ENCODE measurements around the gene GPR68. TPM values are rescaled to one million over a fixed set of nuclear protein-coding genes. Genes with fewer than 3 reads are reported as not detected.
"Not testable (repeated sequence)": the region's sequence is repeated elsewhere in the genome, so short reads cannot be mapped to it uniquely, and the experiment has no call there.

Gene GPR68
- total RNA-seq, 1 donor from 2014 or later, result 0.13 TPM

- ATAC-seq (ENCODE audit: poor library complexity), result no peak
- intact Hi-C loops (cut with DNase I), result no loop called here
- no peak for DNase-seq
Measured at GRCh38 chr14:91234791-91235114, 9.8 kb downstream of the GPR68 start.

- DNase-seq, result peak; percentile 50
- peak; percentile 14 for ATAC-seq (ENCODE audit: poor library complexity)
- intact Hi-C loops (cut with DNase I), result no loop called here
Measured at GRCh38 chr14:91233936-91234790, 10.3 kb downstream of the GPR68 start.

GRCh38 chr14:91232603-91233002 lies 11.9 kb downstream of the GPR68 start:
- ATAC-seq (ENCODE audit: poor library complexity), result no peak
- intact Hi-C loops (cut with DNase I), result no loop called here
- no peak for DNase-seq

GRCh38 chr14:91232052-91232451 lies 12.5 kb downstream of the GPR68 start:
- intact Hi-C loops (cut with DNase I), result no loop called here
- ATAC-seq (ENCODE audit: poor library complexity) (no peak), DNase-seq (no peak)

GRCh38 chr14:91231446-91231845 lies 13.1 kb downstream of the GPR68 start:
- intact Hi-C loops (cut with DNase I), result no loop called here
- DNase-seq, result no peak
- no peak for ATAC-seq (ENCODE audit: poor library complexity)

- intact Hi-C loops (cut with DNase I), result no loop called here
- DNase-seq (no peak), ATAC-seq (ENCODE audit: poor library complexity) (no peak)
Measured at GRCh38 chr14:91230397-91231035, 14.0 kb downstream of the GPR68 start.

GRCh38 chr14:91229743-91230200 lies 14.7 kb downstream of the GPR68 start:
- ATAC-seq (ENCODE audit: poor library complexity) (no peak), DNase-seq (no peak)
- intact Hi-C loops (cut with DNase I), result no loop called here

GRCh38 chr14:91229005-91229382 lies 15.5 kb downstream of the GPR68 start:
- ATAC-seq (ENCODE audit: poor library complexity) (no peak), DNase-seq (no peak)
- intact Hi-C loops (cut with DNase I), result no loop called here

GRCh38 chr14:91228112-91229004 lies 16.1 kb downstream of the GPR68 start:
- intact Hi-C loops (cut with DNase I), result no loop called here
- DNase-seq (no peak), ATAC-seq (ENCODE audit: poor library complexity) (no peak)

- intact Hi-C loops (cut with DNase I), result no loop called here
- ATAC-seq (ENCODE audit: poor library complexity) (no peak), DNase-seq (no peak)
Measured at GRCh38 chr14:91227183-91227628, 17.3 kb downstream of the GPR68 start.

- ATAC-seq (ENCODE audit: poor library complexity); intact Hi-C loops (cut with DNase I); DNase-seq: not testable (repeated sequence)
Measured at GRCh38 chr14:91226360-91226759, 18.1 kb downstream of the GPR68 start.

GRCh38 chr14:91225025-91225424 lies 19.5 kb downstream of the GPR68 start:
- ATAC-seq (ENCODE audit: poor library complexity) (no peak), DNase-seq (no peak)
- intact Hi-C loops (cut with DNase I), result no loop called here

GRCh38 chr14:91223028-91223783 lies 21.3 kb downstream of the GPR68 start:
- intact Hi-C loops (cut with DNase I), result no loop called here
- ATAC-seq (ENCODE audit: poor library complexity), result peak; percentile 35
- no peak for DNase-seq

GRCh38 chr14:91221270-91221669 lies 23.2 kb downstream of the GPR68 start:
- DNase-seq, result no peak
- intact Hi-C loops (cut with DNase I), result no loop called here
- no peak for ATAC-seq (ENCODE audit: poor library complexity)

GRCh38 chr14:91220581-91221000 lies 23.9 kb downstream of the GPR68 start:
- intact Hi-C loops (cut with DNase I), result no loop called here
- ATAC-seq (ENCODE audit: poor library complexity) (no peak), DNase-seq (no peak)

GRCh38 chr14:91219517-91220389 lies 24.8 kb downstream of the GPR68 start:
- intact Hi-C loops (cut with DNase I), result no loop called here
- ATAC-seq (ENCODE audit: poor library complexity), result peak; percentile 68
- DNase-seq, result peak; percentile 58

GRCh38 chr14:91218014-91218413 lies 26.5 kb downstream of the GPR68 start:
- ATAC-seq (ENCODE audit: poor library complexity), result no peak
- intact Hi-C loops (cut with DNase I), result no loop called here
- DNase-seq, result no peak

Measured in Right ventricle myocardium superior (tissue), 1 donor.